Activated T-cell treated with anti-CD3 and anti-CD28 coated beads for 4 hours (primary cell): ENCODE data around the gene TBC1D14.

Experiments used
- DNase-seq: peaks from one replicate; pipeline ENCODE4 v3.0.0-alpha.2; 2020

TBC1D14 gene

GRCh38 chr4:6932475-6932874 is 22.8 kb downstream of the TBC1D14 start:
- DNase-seq = no peak

GRCh38 chr4:6932918-6933317 is 23.3 kb downstream of the TBC1D14 start:
- DNase-seq = no peak

- no peak for DNase-seq
Measured at GRCh38 chr4:6933691-6934430, 24.2 kb downstream of the TBC1D14 start.

- DNase-seq = no peak
Measured at GRCh38 chr4:6935965-6936364, 26.3 kb downstream of the TBC1D14 start.

GRCh38 chr4:6937201-6937600 is 27.6 kb downstream of the TBC1D14 start:
- no peak for DNase-seq

- DNase-seq = no peak
Measured at GRCh38 chr4:6937754-6938153, 28.1 kb downstream of the TBC1D14 start.

- no peak for DNase-seq
Measured at GRCh38 chr4:6938237-6938636, 28.6 kb downstream of the TBC1D14 start.

GRCh38 chr4:6938647-6939271 is 29.1 kb downstream of the TBC1D14 start:
- DNase-seq = no peak

- DNase-seq = no peak
Measured at GRCh38 chr4:6939761-6940743, 30.4 kb downstream of the TBC1D14 start.

- DNase-seq = no peak
Measured at GRCh38 chr4:6940744-6941137, 31.1 kb downstream of the TBC1D14 start.

GRCh38 chr4:6941796-6942195 is 32.2 kb downstream of the TBC1D14 start:
- no peak for DNase-seq

- no peak for DNase-seq
Measured at GRCh38 chr4:6942238-6942800, 32.7 kb downstream of the TBC1D14 start.

- no peak for DNase-seq
Measured at GRCh38 chr4:6943012-6943884, 33.6 kb downstream of the TBC1D14 start.

GRCh38 chr4:6943885-6944225 is 34.2 kb downstream of the TBC1D14 start:
- no peak for DNase-seq

- no peak for DNase-seq
Measured at GRCh38 chr4:6944301-6945051, 34.9 kb downstream of the TBC1D14 start.

- no peak for DNase-seq
Measured at GRCh38 chr4:6945052-6945409, 35.4 kb downstream of the TBC1D14 start.

GRCh38 chr4:6946497-6946896 is 36.9 kb downstream of the TBC1D14 start:
- no peak for DNase-seq

- no peak for DNase-seq
Measured at GRCh38 chr4:6948134-6948460, 38.5 kb downstream of the TBC1D14 start.

GRCh38 chr4:6951880-6952381 is 42.3 kb downstream of the TBC1D14 start:
- DNase-seq = no peak

GRCh38 chr4:6953751-6954380 is 44.2 kb downstream of the TBC1D14 start:
- DNase-seq = no peak
